GM18868 (cell line): Measurements from ENCODE around the gene CDK5R1.

ENCODE experiments used
- ATAC-seq: cut with Tn5 transposase; IDR thresholded peaks from one replicate; pipeline ENCODE4 v1.9.1; 2021; ENCODE audit warnings: mild to moderate bottlenecking, moderate library complexity; ENCODE audit not compliant: unreplicated experiment

The CDK5R1 gene

DNA sequence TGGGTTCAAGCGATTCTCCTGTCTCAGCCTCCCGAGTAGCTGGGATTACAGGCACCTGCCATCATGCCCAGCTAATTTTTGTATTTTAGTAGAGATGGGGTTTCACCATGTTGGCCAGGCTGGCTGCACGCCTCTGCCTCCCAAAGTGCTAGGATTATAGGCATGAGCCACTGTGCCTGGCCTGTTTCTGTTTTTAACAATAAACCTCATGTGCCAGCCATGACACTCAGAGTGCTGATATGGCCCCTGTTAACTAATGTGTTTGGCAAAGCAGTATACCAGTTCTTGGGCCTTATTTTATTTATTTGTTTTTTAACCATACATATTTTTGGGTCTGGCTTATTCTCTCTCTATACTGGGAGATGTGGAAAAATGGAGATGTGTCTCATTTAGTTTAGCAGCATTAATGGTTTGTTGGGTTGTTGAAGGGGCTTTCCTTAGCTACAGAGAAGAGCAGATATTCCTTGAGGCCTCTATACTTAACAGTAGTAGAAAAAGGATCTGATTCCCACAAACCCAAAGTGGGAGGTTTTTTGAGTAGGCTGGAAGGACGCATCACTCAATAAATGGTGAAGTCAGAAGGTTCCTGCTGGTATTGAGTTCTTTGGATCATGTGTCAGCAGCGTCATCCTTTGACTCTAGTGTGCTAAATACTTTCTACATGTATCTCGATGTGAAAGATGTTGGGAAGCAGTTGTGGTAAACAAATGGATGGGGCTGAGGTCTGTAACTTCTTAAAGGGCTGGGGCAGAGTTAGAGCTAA, 16.2 kb upstream of the CDK5R1 start:
- ATAC-seq, result no peak

- no peak for ATAC-seq
Measured at GRCh38 chr17:32471652-32472051, 15.1 kb upstream of the CDK5R1 start.

GRCh38 chr17:32475258-32475657, 11.5 kb upstream of the CDK5R1 start:
- no peak for ATAC-seq

GRCh38 chr17:32477220-32477619, 9.6 kb upstream of the CDK5R1 start:
- ATAC-seq, result no peak

DNA sequence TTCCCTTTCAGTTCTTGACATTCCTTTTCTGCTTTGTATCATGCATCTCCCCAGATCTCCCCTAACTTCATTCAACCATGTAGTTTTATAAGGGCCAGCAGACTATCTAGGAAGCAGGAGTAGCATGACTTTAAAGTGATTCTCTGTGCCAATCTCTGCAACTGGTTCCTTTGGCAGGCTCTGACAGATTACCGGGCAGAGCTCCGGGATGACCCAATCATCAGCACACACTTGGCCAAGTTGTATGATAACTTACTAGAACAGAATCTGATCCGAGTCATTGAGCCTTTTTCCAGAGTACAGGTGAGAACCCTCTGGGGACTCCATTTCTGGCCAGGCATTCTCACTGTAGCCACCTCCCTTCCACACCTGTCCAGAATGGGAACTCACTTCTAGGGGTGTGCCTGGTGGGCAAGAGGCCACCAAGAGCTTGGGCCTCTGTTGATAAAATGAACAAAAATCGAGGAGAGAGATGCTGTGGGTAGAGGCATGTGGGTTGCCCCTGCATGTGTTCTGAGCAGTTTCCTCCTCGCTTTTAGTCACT, 7.6 kb upstream of the CDK5R1 start:
- no peak for ATAC-seq

DNA sequence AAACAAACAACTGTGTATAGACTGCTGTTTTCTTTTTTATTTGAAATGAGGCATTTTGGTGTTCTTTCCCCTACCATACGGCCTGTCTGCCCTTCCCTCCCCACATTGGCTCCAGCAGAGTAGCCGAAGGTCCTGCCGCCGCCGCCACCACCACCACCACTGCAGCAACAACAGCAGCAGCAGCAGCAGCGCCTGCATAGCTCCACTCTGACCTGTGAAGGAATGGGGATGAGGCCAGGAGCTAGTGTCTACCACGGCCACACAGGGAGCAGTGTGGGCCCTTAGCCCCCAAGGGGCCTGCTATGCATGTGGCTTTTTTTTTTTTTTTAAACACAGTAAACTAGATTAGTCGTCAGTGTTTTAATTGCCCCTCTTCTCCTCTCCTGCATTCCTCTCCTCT, 5.6 kb upstream of the CDK5R1 start:
- ATAC-seq, result no peak

DNA sequence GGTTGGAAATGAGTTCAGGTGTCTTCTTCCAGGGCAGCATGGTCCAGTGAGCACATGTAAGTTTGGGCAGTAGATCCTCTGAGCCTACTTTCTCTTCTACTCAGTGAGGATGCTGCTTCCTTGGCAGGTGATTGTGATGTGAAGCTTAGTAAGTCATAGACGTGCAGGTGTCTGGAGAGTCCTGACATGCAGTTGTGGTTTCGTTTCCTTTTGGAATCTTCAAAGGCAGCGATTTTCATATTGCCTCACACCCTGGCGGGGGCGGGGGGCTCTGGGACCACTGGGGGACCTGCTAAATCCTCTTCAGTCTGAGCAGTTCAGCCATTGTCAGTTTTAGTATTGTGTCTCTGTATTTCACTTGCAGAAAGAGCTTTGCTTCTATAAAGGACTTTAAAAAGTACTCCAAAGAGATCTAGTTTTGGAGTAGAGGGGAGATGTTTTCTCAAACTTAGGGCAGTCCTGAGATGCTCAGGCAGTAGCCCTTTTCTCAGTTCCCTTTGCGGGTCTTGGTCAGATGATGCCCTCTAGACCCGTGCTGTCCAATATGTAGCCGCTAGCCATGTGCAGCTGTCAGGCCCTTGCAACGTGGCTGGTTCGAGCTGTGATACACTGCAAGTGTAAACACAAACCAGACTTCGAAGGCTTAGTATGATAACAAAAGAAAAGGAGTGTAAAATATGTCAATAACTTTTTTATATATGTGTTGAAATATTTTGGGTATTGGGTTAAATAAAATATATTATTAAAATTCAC, 4.0 kb upstream of the CDK5R1 start:
- ATAC-seq, result no peak

DNA sequence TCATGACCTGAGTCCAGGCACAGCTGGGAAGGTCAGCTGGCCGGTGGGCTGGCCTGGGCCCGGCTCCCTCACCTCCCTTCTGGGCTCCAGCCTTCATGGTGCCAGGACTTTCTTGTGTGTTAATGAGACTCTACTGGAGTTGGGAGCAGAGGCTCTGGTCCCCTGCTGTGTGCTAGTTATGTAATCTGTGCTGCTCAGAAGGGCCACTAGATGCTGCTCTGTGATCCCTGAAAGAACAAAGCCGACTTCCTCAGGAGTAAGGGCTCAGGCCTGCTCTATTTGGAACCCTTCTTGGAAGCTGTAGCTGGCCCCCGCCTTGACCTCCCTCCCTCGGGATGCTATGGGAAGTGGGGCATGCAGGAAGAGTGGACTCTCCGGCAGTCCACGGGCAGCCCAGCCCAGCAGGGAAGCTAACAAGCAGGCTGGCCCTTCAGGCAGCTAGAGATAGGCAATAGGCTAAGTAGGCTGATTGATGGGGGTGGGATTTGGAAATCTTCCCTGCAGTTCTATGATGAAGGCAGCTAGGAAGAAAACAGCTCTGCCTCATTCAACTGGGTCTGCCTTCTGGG, 3.3 kb upstream of the CDK5R1 start:
- peak; percentile 40 for ATAC-seq

- no peak for ATAC-seq
Measured at GRCh38 chr17:32484041-32484461, 2.7 kb upstream of the CDK5R1 start.

DNA sequence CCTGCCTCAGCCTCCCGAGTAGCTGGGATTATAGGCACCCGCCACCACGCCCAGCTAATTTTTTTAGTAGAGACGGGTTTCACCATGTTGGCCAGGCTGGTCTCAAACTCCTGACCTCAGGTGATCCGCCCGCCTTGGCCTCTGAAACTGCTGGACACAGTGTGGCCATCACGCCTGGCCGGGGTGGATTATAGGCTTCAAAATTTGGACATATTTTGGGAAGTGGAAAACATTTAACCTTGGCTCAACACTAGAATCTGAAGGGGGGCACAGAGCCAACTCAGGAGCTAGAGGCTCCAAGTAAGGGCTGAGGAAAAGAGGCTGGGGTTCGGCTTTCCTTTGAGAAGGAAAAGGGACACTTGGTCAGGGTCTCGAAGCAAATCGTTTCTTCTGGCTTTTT, 2.2 kb upstream of the CDK5R1 start:
- ATAC-seq, result no peak

DNA sequence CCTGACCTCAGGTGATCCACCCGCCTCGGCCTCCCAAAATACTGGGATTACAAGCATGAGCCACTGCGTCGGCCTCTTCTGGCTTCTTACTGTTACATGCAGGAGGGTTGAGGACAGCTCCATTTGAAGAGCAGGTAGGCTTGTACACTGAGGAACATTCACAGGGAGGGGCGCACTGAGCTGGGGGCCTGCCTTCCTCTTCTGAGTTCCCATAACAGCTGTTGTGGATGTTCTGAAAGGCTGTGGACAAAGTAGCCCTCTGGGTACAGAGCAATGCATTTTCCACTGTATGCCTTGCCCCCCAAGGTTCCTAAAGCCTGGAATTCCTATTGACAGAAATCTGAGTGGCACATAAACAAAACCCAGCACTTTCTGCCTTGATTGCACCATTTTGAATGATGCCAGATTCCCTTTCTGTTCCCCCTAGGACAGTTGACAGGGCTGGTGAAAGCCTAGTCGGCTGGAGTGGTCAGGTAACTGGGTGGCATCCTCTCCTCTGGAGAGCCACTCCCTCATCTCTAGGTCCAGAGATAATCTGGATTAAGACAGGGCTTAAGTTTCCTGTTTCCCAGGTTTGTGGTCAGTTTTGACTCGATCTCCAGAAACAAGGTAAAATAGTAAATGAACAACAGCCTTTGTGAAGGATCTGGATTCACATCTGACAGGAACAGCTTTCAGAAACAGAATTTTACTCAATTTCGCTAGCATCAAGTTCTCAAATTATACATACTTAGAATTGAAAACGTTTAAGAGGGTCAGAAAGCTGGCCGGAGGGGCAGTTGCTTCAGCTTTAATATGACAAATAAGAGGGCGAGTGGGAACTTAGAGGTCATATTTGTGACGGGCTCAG, 1.3 kb upstream of the CDK5R1 start:
- no peak for ATAC-seq

GRCh38 chr17:32486111-32486700, 587 bp upstream of the CDK5R1 start:
- peak; percentile 48 for ATAC-seq

DNA sequence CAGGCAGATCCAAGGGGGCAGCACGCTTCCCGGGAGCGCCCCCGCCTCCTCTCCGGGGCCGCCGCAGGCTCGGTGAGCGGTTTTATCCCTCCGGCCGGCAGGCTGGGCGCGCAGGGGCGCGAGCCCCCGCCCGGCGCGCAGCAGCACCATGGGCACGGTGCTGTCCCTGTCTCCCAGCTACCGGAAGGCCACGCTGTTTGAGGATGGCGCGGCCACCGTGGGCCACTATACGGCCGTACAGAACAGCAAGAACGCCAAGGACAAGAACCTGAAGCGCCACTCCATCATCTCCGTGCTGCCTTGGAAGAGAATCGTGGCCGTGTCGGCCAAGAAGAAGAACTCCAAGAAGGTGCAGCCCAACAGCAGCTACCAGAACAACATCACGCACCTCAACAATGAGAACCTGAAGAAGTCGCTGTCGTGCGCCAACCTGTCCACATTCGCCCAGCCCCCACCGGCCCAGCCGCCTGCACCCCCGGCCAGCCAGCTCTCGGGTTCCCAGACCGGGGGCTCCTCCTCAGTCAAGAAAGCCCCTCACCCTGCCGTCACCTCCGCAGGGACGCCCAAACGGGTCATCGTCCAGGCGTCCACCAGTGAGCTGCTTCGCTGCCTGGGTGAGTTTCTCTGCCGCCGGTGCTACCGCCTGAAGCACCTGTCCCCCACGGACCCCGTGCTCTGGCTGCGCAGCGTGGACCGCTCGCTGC, 832 bp downstream of the CDK5R1 start:
- ATAC-seq, result no peak

GRCh38 chr17:32488177-32488542, 1.4 kb downstream of the CDK5R1 start:
- ATAC-seq, result no peak

DNA sequence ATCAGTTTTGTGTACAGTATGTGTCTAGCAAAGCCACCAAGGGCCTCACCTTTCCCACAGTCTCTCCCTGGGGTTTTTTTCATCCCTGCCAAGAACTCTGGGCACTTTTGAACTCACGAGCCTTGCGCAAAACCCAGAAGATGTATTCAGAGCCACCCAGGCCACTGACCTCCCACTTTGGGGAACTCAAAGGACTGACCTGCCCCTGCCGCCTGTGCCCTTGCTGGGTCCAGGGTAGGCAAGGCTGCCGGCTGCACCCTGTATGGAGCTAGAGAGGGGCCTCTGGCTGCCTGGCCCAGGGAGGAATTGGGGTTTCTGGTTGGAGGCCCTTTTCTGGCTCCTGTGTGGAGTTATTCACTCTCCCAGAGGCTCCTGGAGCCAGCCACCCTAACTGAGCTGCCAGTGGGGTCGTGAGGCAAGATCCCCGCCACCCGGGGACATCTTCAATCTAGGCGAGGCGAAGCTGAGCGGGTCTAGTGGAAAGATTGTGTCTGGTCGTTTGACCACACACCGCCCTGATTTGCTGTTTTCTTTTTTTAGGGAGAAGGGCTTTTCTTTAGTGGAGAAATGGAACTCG, 1.9 kb downstream of the CDK5R1 start:
- ATAC-seq, result no peak

DNA sequence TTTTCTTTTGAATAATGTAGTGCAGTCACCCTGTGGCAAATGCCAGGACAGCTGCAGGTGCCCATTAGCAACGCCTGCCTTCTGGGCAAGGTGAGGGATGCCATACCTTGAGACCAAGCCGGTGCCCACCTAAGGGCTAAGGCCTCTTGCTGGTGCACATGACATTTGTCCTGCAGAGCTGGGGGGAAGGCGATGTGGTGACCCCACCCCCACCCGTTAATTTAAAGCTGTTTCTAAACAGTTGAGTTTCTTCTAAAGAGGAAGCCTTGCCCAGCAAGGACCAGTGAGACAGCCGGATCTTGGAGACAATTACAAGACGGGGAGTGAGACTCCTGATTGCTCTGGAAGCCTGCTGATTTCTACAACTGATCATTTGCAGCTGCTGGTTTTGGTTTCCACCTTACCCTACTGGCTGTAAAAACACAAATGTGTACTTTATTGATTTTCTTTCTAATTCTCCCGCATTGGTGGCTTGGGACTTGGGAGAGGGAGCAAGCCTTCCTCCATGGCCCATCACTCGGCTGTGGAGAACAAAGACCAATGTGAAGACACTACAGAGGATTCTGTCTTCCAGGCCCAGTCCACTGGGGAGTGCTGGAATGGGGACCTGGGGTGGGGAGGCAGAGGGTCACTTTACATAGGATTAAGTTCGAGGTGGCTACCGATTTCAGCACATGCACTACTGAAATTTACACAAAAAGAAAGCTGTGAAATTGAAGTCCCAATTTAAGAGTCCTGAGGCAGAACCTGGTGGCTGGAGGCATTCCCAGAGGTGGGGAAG, 2.7 kb downstream of the CDK5R1 start:
- ATAC-seq, result no peak

DNA sequence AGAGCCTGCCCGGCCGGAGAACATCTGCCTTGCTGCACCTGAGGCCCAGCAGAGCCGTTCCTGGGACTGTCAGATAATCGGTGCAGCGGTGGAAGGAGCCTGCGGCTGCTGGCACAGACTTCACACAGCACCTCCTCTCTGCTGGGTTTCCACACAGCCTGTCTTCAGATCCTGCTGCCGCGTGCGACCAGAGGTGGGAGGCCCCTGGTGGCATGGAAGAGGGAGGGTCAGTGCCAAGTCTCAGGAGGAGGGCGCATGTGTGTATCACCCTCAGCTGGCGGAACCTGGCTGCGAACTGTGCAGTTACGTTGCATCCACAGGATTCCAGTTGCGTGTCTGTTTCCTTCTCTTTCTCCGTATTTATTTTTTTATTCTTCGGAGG, 3.3 kb downstream of the CDK5R1 start:
- no peak for ATAC-seq

DNA sequence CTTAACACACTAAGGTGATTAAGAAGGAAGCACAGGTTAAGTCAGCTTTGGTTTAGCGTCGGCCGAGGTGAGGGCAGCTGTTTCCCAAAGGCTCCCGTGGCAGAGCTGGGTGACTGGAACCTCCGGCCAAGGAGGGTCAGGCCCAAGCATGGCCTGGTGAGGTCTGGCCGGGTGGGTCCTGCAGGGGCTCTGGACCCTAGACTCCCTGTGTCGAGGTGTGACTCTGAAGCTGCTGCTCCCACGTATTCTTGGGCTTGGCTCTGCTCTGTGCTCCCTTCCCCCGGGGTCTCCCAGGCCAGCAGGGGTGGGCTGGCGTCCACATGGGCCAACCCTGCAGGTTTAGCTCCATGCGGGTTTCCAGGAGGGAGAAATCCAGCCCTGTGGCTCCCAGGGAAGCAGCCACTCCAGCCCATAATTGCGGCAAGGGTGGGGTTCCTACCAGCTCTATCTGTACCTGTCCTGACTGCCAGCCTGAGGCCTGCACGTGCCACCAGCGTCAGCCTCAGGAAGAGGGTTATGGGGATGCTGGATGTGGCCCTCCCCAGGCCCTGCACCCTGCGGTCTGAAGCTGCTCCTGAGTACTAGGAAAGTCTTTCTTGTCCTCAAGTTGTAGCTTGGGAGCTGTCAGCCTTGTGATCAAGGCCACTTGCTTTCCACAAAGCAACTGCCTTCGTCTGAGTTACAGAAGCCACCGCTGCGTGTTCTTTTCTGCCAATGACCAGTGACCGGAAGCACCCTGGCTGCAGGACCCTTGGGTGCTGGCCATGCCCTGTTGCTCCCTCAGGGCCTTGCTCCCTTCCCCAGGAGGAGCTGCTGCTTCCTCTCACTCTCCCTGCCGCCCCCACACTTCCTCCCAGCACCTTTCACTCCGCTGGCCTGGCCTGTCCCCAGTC, 4.8 kb downstream of the CDK5R1 start:
- ATAC-seq, result no peak
